Retinal pigment epithelial cell (primary cell): ENCODE measurements around the gene SP6.

Experiments used
- DNase-seq: peaks from one replicate; pipeline ENCODE4 v3.0.0-alpha.2; 2010; ENCODE audit warnings: low read depth
- H3K4me3 ChIP-seq: 2 replicates; pipeline ENCODE4 v1.5.1; 2011; ENCODE audit warnings: mild to moderate bottlenecking, low read length, control low read depth, moderate library complexity
- CTCF ChIP-seq: conservative IDR thresholded peaks from 2 replicates; pipeline ENCODE4 v1.5.1; 2011; ENCODE audit warnings: low read depth, low read length, control low read depth, inconsistent platforms

The SP6 gene

GRCh38 chr17:47815106-47815918 lies 35.7 kb downstream of the SP6 start:
- TF ChIP-seq CTCF: no peak
- DNase-seq: no peak
- H3K4me3 ChIP-seq: no peak overlapping the region

GRCh38 chr17:47813512-47814031 lies 37.4 kb downstream of the SP6 start:
- TF ChIP-seq CTCF: no peak
- no peak for DNase-seq
- H3K4me3 ChIP-seq: no peak overlapping the region

- H3K4me3 ChIP-seq: no peak overlapping the region
- DNase-seq: no peak
- no peak for TF ChIP-seq CTCF
Measured at GRCh38 chr17:47813077-47813476, 37.9 kb downstream of the SP6 start.

GRCh38 chr17:47812146-47812920 lies 38.6 kb downstream of the SP6 start:
- no peak overlapping the region for H3K4me3 ChIP-seq
- DNase-seq: no peak
- TF ChIP-seq CTCF: no peak

GRCh38 chr17:47811709-47812108 lies 39.3 kb downstream of the SP6 start:
- no peak for TF ChIP-seq CTCF
- no peak for DNase-seq
- no peak overlapping the region for H3K4me3 ChIP-seq

- TF ChIP-seq CTCF: no peak
- no peak overlapping the region for H3K4me3 ChIP-seq
- no peak for DNase-seq
Measured at GRCh38 chr17:47810901-47811635, 39.9 kb downstream of the SP6 start.
